Right atrium auricular region (tissue), 2 donors: Measurements from ENCODE around the gene RAB24. TPM values are rescaled to one million over a fixed set of nuclear protein-coding genes. Genes with fewer than 3 reads are reported as not detected.

Experiments
- DNase-seq: peaks from one replicate; pipeline ENCODE4 v3.0.0-alpha.2; 2019; ENCODE audit warnings: low spot score
- H3K27ac ChIP-seq, 2 donors: fragments of 200-600 bp; sonication (generic); 1 replicate in 1 of 2; 2 replicates in 1 of 2; pipeline ENCODE4 v1.5.1; 2016 to 2019
- H3K27me3 ChIP-seq, 2 donors: fragments of 200-600 bp; sonication (generic); one replicate each; pipeline versions ENCODE4 v1.5.1 to v1.6.0; 2017 to 2019
- H3K36me3 ChIP-seq: fragments of 200-600 bp; sonication (generic); one replicate; pipeline ENCODE4 v1.5.1; 2016
- H3K4me1 ChIP-seq, 2 donors: fragments of 200-600 bp; sonication (generic); one replicate each; pipeline versions ENCODE4 v1.5.1 to v1.6.0; 2017 to 2019
- H3K4me3 ChIP-seq, 2 donors: fragments of 200-600 bp; sonication (generic); 1 replicate in 1 of 2; 2 replicates in 1 of 2; pipeline ENCODE4 v1.5.1; 2017 to 2019; ENCODE audit warnings: mild to moderate bottlenecking in 1 of 2, moderate library complexity in 1 of 2
- H3K9me3 ChIP-seq, 2 donors: fragments of 200-600 bp; sonication (generic); one replicate each; pipeline ENCODE4 v1.5.1; 2019
- CTCF ChIP-seq, 2 donors: fragments of 200-600 bp; sonication (generic); IDR thresholded peaks; one replicate each; pipeline ENCODE4 v1.5.1; 2019; ENCODE audit warnings: antibody characterized with exemption in 2 of 2
- total RNA-seq, 2 donors: library from RNA; depleted of rRNA; stranded (reverse); fragments of >200 nt; gene quantifications; one replicate each; pipeline ENCODE4 v1.1.0, GENCODE V29; 2016

The RAB24 gene
- total RNA-seq, 2 donors from 2014 or later = 14.8 to 14.9 TPM

- H3K36me3 ChIP-seq = no peaks in the 10 kb centered on the region
- no peak for DNase-seq
Observed at GRCh38 chr5:177320879-177321278, 17.4 kb upstream of the RAB24 start.

DNA sequence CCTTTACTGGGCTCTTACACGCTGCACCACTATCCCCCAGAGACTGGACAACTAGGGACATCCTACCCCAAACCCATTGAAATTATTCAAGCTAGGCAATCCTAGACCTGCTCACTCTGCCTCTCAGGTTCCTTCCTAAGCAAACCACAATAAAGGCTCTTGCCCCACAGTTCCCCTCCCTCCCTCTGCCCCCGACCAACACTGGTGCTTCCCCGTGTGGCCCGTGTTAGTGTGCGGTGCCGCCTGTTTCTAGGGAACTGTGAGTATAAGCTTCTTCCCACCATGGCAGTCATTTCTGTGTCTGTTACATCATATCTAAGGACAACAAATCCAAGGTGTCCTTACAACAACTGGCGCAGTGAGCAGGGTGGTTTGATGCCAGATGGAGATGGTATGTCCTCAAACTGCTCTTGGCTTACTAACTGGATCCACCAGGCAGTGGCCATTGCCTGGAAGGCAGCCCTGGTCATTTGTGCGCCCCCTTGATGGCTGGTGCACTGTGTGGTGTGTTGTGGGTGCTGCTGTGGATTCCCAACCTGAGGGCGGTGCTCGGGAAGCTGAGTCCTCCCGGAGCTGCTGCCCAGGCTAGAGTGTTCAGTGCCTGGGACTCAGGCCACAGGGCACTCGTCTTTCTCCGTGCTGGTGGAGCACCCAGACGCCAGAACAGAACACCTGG is 16.5 kb upstream of the RAB24 start:
- Histone ChIP-seq H3K4me3 (no peak overlapping the region), H3K4me1 (no peaks in the 10 kb centered on the region), H3K27me3 (no peaks in the 10 kb centered on the region), H3K27ac (no peak overlapping the region), H3K9me3 (no peaks in the 10 kb centered on the region), H3K36me3 (no peaks in the 10 kb centered on the region)
- DNase-seq = no peak
- no peak for TF ChIP-seq CTCF (IDR thresholded peaks at IDR 0.05)

More at GRCh38 chr5:177320879-177321278, 17.4 kb upstream of the RAB24 start:
- no peak overlapping the region for H3K27ac ChIP-seq
- H3K4me1 ChIP-seq = no peaks in the 10 kb centered on the region
- H3K27me3 ChIP-seq = no peaks in the 10 kb centered on the region
- no peak overlapping the region for H3K4me3 ChIP-seq
- TF ChIP-seq CTCF (IDR thresholded peaks at IDR 0.05) = no peak
- H3K9me3 ChIP-seq = no peaks in the 10 kb centered on the region

DNA sequence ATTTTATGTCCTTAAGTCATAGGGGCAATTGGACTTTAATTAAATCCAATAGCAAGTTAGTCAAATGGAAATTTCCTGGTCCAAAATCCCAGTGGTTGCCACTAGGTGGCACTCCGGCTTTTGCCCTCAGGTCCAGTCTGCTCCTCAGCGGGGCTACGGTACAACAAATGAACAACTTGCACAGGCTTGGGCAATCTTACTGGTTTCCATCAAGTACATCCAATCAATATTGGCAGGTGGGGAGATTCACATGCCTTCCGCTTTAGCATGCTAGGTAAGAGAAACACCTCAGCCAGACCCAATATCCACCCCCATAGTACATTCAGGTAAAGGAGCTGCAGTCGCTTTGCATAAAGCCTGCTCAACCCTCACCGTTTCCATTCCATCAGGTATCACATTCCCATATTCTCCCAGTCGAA is 14.4 kb upstream of the RAB24 start:
- Histone ChIP-seq H3K9me3 (no peaks in the 10 kb centered on the region), H3K4me1 (peaks cover 0 to 1% of the 10 kb centered on the region in 2 donors), H3K4me3 (no peak overlapping the region), H3K36me3 (no peaks in the 10 kb centered on the region), H3K27ac (no peak overlapping the region), H3K27me3 (no peaks in the 10 kb centered on the region)
- TF ChIP-seq CTCF (IDR thresholded peaks at IDR 0.05) = peak; percentile 66 to 86
- DNase-seq = peak; percentile 82

DNA sequence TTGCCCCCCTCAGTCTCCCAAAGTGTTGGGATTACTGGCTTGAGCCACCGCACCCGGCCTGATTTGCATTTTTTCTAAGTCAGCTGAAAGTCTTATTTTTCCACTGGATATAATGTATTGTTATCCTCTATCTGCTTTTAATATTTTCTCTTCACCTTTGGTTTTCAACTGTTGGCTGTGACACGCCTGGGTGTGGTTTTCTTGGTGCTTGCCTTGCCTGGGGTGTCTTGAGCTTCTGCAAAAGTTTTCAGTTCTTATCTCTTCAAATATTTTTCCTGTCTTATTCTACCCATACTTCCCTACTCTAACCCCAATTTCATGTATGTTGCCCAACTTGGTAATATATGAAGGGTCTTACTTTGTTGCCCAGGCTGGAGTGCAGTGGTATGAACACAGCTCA is 12.5 kb upstream of the RAB24 start:
- DNase-seq = no peak
- no peak overlapping the region for H3K27ac ChIP-seq
- no peaks in the 10 kb centered on the region for H3K9me3 ChIP-seq
- H3K36me3 ChIP-seq = no peaks in the 10 kb centered on the region
- H3K4me1 ChIP-seq = peaks cover 0 to 19% of the 10 kb centered on the region in 2 donors
- TF ChIP-seq CTCF (IDR thresholded peaks at IDR 0.05) = no peak
- no peak overlapping the region for H3K4me3 ChIP-seq
- no peaks in the 10 kb centered on the region for H3K27me3 ChIP-seq

- H3K9me3 ChIP-seq = no peaks in the 10 kb centered on the region
- H3K36me3 ChIP-seq = no peaks in the 10 kb centered on the region
- no peak overlapping the region for H3K27ac ChIP-seq
- H3K27me3 ChIP-seq = no peaks in the 10 kb centered on the region
- H3K4me3 ChIP-seq = no peak overlapping the region
- H3K4me1 ChIP-seq = peaks cover 0 to 25% of the 10 kb centered on the region in 2 donors
- no peak for TF ChIP-seq CTCF (IDR thresholded peaks at IDR 0.05)
- DNase-seq = no peak
Observed at GRCh38 chr5:177315411-177315810, 11.9 kb upstream of the RAB24 start.
